Measurements from ENCODE around the gene STK17B. TPM values are rescaled to one million over a fixed set of nuclear protein-coding genes. Genes with fewer than 3 reads are reported as not detected.
A peak's percentile ranks its signal among the peaks of the same experiment; 100 is the strongest.

The STK17B gene
- total RNA-seq, 2 experiments from 2014 or later = 95.0 to 148 TPM

- H3K9me3 ChIP-seq (ENCODE audit: low read length) = no peaks in the 10 kb centered on the region; the same call in 1 of the 2 replicates
- H3K4me1 ChIP-seq (ENCODE audit: insufficient read depth, low read length, poor library complexity, severe bottlenecking) = peaks cover 34% of the 10 kb centered on the region
- H3K36me3 ChIP-seq (ENCODE audit: insufficient read depth, low read length) = no peaks in the 10 kb centered on the region
- CTCF ChIA-PET (ENCODE audit: unreplicated experiment) = no interaction called here
- POLR2A ChIA-PET = interaction anchor here (0.9 to 9.3 kb wide), 10 partner anchors 9 to 60 kb away, joined by 3 to 102 read pairs (median 12); no protein-coding TSS in a partner anchor
- no TSS peak for BruUV-seq (replicated peaks)
- H3K9me2 ChIP-seq (ENCODE audit: insufficient read depth, low read length) = no peaks in the 10 kb centered on the region
- H3K4me2 ChIP-seq (ENCODE audit: low read length) = no peak overlapping the region
- no peaks in the 10 kb centered on the region for H4K20me1 ChIP-seq (ENCODE audit: insufficient read depth, low read length)
- H3K27ac ChIP-seq (ENCODE audit: low read depth, low read length, poor library complexity, severe bottlenecking) = no peak overlapping the region
- no peaks in the 10 kb centered on the region for H3K79me2 ChIP-seq (ENCODE audit: insufficient read depth, low read depth, low read length)
- no peak for DNase-seq (ENCODE audit: low spot score)
- TF ChIP-seq EZH2phosphoT487 (IDR thresholded peaks at IDR 0.05; ENCODE audit: borderline replicate concordance, low read depth, low read length) (no peak), CTCF (conservative IDR thresholded peaks at IDR 0.05; ENCODE audit: low read length) (no peak)
- intact Hi-C loops (cut with micrococcal nuclease; ENCODE audit: unreplicated experiment) = no loop called here
- no peak overlapping the region for H2AFZ ChIP-seq (ENCODE audit: low read length)
- H3K4me3 ChIP-seq (ENCODE audit: low read depth, low read length, poor library complexity, severe bottlenecking) = no peak overlapping the region
Measured at GRCh38 chr2:196215376-196215775, 44.0 kb upstream of the STK17B start.

DNA sequence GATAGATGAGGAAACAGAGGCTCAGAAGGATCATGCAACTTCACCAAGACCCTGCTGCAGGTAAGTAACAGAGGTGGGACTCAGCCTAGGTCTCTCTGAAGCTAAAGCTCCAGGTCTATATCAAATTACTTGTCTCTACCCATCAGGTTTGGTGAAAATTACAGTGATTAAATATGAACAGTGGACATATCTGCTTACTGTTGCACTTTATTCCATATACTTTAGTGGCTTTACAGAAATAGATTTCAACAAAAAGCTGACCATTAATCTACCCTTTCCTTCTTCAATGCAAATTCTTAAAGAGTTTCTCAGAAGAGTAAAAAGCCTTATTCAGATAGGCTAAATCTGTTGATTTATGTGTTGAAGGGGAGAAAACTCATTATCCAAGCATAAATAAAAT is 42.8 kb upstream of the STK17B start:
- no peak overlapping the region for H3K4me3 ChIP-seq (ENCODE audit: low read depth, low read length, poor library complexity, severe bottlenecking)
- intact Hi-C loops (cut with micrococcal nuclease; ENCODE audit: unreplicated experiment) = no loop called here
- no peaks in the 10 kb centered on the region; the same call in 1 of the 2 replicates for H3K9me3 ChIP-seq (ENCODE audit: low read length)
- peak overlapping the region; percentile 61; the same call in 1 of the 2 replicates for H2AFZ ChIP-seq (ENCODE audit: low read length)
- BruUV-seq (replicated peaks) = no TSS peak
- no peaks in the 10 kb centered on the region for H3K9me2 ChIP-seq (ENCODE audit: insufficient read depth, low read length)
- H3K36me3 ChIP-seq (ENCODE audit: insufficient read depth, low read length) = no peaks in the 10 kb centered on the region
- no peaks in the 10 kb centered on the region for H4K20me1 ChIP-seq (ENCODE audit: insufficient read depth, low read length)
- CTCF ChIA-PET (ENCODE audit: unreplicated experiment) = no interaction called here
- POLR2A ChIA-PET = interaction anchor here (0.7 to 9.3 kb wide), 14 partner anchors 9 to 61 kb away, joined by 3 to 102 read pairs (median 5); no protein-coding TSS in a partner anchor
- DNase-seq (ENCODE audit: low spot score) = no peak
- peaks cover 43% of the 10 kb centered on the region for H3K4me1 ChIP-seq (ENCODE audit: insufficient read depth, low read length, poor library complexity, severe bottlenecking)
- no peak for TF ChIP-seq CTCF (conservative IDR thresholded peaks at IDR 0.05; ENCODE audit: low read length)
- no peak for TF ChIP-seq EZH2phosphoT487 (IDR thresholded peaks at IDR 0.05; ENCODE audit: borderline replicate concordance, low read depth, low read length)
- peak overlapping the region; percentile 44; the same call in 1 of the 2 replicates for H3K4me2 ChIP-seq (ENCODE audit: low read length)
- no peaks in the 10 kb centered on the region for H3K79me2 ChIP-seq (ENCODE audit: insufficient read depth, low read depth, low read length)
- no peak overlapping the region for H3K27ac ChIP-seq (ENCODE audit: low read depth, low read length, poor library complexity, severe bottlenecking)

DNA sequence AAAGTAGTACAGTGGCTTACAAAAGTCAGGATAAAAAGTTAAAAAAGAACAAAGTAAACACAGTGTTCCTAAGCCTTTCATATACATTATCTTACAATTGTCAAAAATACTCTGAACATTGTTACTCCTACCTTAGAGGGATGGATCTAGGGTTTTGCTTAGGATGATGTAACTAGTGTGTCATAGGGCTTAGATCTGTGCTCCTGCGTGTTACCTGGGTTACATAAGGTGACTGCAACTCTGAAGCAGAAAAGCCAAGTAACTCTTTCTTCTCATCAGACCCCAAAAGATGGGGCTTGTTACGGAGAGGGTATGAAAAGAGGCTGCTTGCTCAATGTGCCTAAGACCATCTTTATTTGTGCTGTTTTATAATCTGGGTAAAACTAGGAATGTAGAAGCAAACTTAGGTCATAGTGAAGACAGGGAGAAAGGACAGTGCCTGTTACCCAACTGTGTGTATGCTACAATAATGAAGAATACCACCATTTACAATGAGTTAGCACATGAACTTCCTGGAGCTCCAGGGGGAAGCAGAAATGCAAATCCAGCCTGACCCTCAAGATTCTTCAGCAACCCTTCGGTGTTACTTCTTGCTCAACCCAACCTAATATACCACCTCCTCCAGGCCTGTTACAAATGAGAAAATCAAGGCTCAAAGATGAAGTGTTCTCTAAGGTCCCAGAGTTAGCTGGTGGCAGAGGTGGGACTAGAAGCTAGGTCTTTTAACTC is 42.0 kb upstream of the STK17B start:
- POLR2A ChIA-PET = interaction anchor here (0.7 to 9.3 kb wide), 9 partner anchors 9 to 62 kb away, joined by 3 to 102 read pairs (median 9); no protein-coding TSS in a partner anchor
- Histone ChIP-seq H3K9me2 (ENCODE audit: insufficient read depth, low read length) (no peaks in the 10 kb centered on the region), H3K9me3 (ENCODE audit: low read length) (no peaks in the 10 kb centered on the region; the same call in 1 of the 2 replicates), H3K4me1 (ENCODE audit: insufficient read depth, low read length, poor library complexity, severe bottlenecking) (peaks cover 50% of the 10 kb centered on the region), H3K79me2 (ENCODE audit: insufficient read depth, low read depth, low read length) (no peaks in the 10 kb centered on the region), H4K20me1 (ENCODE audit: insufficient read depth, low read length) (no peaks in the 10 kb centered on the region), H2AFZ (ENCODE audit: low read length) (peak overlapping the region; percentile 61), H3K27ac (ENCODE audit: low read depth, low read length, poor library complexity, severe bottlenecking) (no peak overlapping the region), H3K4me3 (ENCODE audit: low read depth, low read length, poor library complexity, severe bottlenecking) (no peak overlapping the region), H3K4me2 (ENCODE audit: low read length) (peak overlapping the region; percentile 44), H3K36me3 (ENCODE audit: insufficient read depth, low read length) (no peaks in the 10 kb centered on the region)
- no TSS peak for BruUV-seq (replicated peaks)
- peak; percentile 30 for DNase-seq (ENCODE audit: low spot score)
- no peak for TF ChIP-seq CTCF (conservative IDR thresholded peaks at IDR 0.05; ENCODE audit: low read length)
- CTCF ChIA-PET (ENCODE audit: unreplicated experiment) = no interaction called here
- intact Hi-C loops (cut with micrococcal nuclease; ENCODE audit: unreplicated experiment) = no loop called here

Measured in OCI-LY7 (cell line).